ENCODE results near the gene TRAPPC12. TPM values are rescaled to one million over a fixed set of nuclear protein-coding genes. Genes with fewer than 3 reads are reported as not detected.
A peak's percentile ranks its signal among the peaks of the same experiment; 100 is the strongest.

TRAPPC12 gene
- total RNA-seq (100 to 1,000 TPM; 134 to 137 TPM), polyA plus RNA-seq (10 to 100 TPM; 18.0 to 55.5 TPM)

DNA sequence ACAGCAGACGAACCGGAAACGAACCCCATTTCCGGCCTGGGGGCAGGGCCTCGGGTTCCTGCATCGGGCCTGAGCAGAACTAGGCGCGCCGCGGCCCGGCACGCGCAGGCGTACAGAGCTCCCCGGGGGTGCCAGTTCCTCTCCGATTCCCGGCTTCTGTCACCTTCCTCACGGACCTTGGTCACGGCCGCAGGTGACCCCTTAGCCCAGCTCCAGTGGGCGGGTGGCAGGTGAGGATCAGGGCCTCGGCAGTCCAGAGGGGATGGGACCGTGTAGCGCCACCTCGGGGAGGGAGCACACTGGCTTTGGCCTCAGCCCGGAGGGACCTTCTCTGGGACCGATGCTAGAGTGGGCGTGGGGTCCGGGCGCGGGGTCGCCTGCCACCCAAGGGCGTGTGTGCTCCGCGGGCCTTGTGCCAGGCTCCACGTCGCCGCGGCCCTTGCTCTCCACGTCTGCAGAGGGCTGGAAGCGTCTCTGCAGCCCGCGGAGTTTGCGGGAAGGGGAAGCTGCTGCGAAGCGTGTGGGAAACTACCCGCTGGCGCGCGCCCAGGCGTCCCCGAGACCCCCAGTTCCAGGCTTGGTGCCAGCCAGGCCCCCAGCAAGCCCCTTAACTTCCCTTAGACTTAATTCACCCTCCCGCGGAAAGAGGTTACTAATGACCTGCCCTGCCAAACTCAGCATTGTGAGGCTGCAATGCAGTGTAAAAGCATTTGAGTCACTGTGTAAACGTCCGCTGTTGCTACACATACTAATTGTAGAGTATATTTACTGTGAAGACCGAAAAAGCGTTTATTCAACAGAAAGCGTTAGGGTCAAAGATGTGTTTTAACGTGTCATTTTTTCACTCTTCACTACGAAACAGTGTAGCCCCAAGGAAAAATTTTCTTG lies at the start of gene TRAPPC12:
Gene TRAPPC12, plus strand, starts transcription at position 48 of the 888 bp plus-strand sequence. CDS start 7,930 bp downstream, outside the sequence.
- H3K9me3 Mint-ChIP-seq = peaks cover 0 to 3% (median 0%) of the 10 kb centered on the region in 8 donors
- H3K27me3 Mint-ChIP-seq = no peaks in the 10 kb centered on the region
- peaks cover 5 to 29% of the 10 kb centered on the region in 2 donors for H3K36me3 Mint-ChIP-seq
- H3K27ac ChIP-seq (ENCODE audit: low read depth, low read length) = peak within 1 kb of the TSS; percentile 89
- peaks cover 32 to 64% (median 46%) of the 10 kb centered on the region in 4 donors for H3K4me1 Mint-ChIP-seq
- H3K27ac Mint-ChIP-seq = peak within 1 kb of the TSS; percentile 94 to 99 (median 98)
- CTCF ChIA-PET (ENCODE audit: partially characterized antibody) = interaction anchor here (1.3 to 2.4 kb wide), 5 partner anchors 14 to 272 kb away, joined by 4 to 17 read pairs (median 5); no protein-coding TSS in a partner anchor
- H3K4me1 ChIP-seq (ENCODE audit: insufficient read depth, low read length) = peaks cover 40% of the 10 kb centered on the region
- H3K4me3 ChIP-seq (ENCODE audit: low read length in 2 of 2) = peak within 1 kb of the TSS; percentile 88 to 90
- POLR2A ChIA-PET (ENCODE audit: partially characterized antibody) = interaction anchor here (0.6 to 4.1 kb wide), 7 partner anchors 40 to 273 kb away, joined by 3 to 33 read pairs (median 4); partner anchors contain the start of genes ADI1, RNASEH1 and RPS7
- H3K36me3 ChIP-seq (ENCODE audit: insufficient read depth, low read length) = no peaks in the 10 kb centered on the region
- intact Hi-C loops (cut with micrococcal nuclease) = loop anchor here (1.0 to 5.0 kb wide), 3 partner anchors 139 to 272 kb away; partner anchors contain the start of genes ADI1 and RPS7
- DNase-seq = peak; percentile 90 to 93 (median 92)
- H3K27me3 ChIP-seq (ENCODE audit: insufficient read depth, low read length) = no peaks in the 10 kb centered on the region
- no peaks in the 10 kb centered on the region for H3K9me3 ChIP-seq (ENCODE audit: control insufficient read depth in 1 of 2, low read length in 2 of 2)
- peak within 1 kb of the TSS; percentile 92 to 99 (median 95) for H3K4me3 Mint-ChIP-seq

DNA sequence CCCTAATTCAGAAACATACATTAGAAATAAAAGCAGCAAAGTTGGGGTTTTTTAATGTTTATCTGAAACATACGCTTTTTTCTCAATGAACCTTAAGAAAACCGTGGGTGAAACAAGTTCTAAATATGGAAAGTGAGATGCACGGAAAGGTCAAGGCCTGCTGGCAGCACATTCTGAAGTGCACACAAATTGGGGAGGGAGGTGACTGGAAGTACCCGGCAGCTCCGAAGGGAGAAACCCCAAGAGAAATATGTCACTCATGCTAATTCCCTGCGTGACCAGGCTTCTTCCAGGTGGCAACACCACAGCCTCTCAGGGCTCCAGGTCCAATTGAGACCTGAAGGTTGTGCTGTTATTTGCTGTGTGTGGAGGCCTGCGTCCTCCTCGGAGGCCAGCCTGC lies 47.4 kb upstream of the TRAPPC12 start:
- Histone ChIP-seq H3K9me3 (ENCODE audit: control insufficient read depth in 1 of 2, low read length in 2 of 2) (no peaks in the 10 kb centered on the region), H3K4me1 (ENCODE audit: insufficient read depth, low read length) (no peaks in the 10 kb centered on the region), H3K27me3 (ENCODE audit: insufficient read depth, low read length) (no peaks in the 10 kb centered on the region), H3K27ac (ENCODE audit: low read depth, low read length) (no peak overlapping the region), H3K36me3 (ENCODE audit: insufficient read depth, low read length) (peaks cover 30% of the 10 kb centered on the region), H3K4me3 (ENCODE audit: low read length in 2 of 2) (no peak overlapping the region)
- no peak for DNase-seq
- peaks cover 0 to 12% (median 4%) of the 10 kb centered on the region in 4 donors for H3K4me1 Mint-ChIP-seq
- intact Hi-C loops (cut with micrococcal nuclease) = no loop called here
- POLR2A ChIA-PET (ENCODE audit: partially characterized antibody) = no interaction called here
- H3K27me3 Mint-ChIP-seq = no peaks in the 10 kb centered on the region
- H3K9me3 Mint-ChIP-seq = no peaks in the 10 kb centered on the region
- CTCF ChIA-PET (ENCODE audit: partially characterized antibody) = no interaction called here
- H3K27ac Mint-ChIP-seq = peak overlapping the region in 1 of 7 donors; percentile 78
- peaks cover 48 to 50% of the 10 kb centered on the region in 2 donors for H3K36me3 Mint-ChIP-seq
- H3K4me3 Mint-ChIP-seq = no peak overlapping the region

DNA sequence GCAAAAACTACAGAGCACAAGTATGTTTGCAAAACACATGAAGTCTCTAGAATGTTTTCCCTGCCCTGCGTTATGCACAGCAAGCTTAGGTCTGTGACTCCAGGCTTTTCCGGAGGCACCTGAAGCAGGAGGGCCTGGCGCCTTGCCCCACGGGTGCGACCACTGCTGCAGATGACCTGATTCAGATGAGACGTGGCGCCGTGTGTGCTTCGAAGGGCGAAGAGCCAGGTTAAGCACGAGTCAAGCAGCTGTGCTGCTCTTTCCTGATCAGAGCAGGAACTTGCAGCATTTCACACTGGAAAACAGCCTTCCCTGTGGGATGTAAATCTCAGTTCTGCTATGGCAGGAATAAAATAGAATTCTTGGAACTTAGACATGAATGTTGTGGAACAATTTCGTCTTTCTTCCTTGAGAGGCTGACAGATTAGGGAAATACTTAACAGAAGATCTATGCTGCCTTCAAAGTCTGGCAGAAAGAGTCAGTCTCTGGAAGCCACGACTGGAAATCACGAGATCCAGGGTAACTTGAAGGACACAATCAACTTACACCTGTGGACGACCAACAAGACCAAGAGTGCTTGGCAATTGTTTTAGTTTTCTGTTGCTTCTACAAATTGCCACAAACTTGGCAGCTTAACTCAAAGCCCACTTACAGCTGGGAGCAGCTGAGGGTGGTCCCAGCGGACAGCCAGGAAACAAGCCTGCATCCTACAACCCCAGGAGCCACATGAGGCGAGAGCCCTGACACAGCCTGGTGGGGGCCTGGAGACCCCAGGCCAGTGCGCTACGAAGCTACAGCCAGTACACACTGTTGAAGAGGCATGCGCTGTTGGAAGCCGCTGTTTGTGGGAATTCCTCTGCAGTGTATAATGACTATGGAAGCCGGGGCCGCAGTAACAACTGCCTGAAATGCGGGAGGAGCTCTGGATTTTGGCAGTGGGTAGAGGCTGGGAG lies 44.8 kb upstream of the TRAPPC12 start:
- Mint-ChIP-seq H3K27ac (peak overlapping the region in 1 of 7 donors; percentile 23), H3K9me3 (no peaks in the 10 kb centered on the region), H3K4me3 (no peak overlapping the region), H3K36me3 (peaks cover 51 to 59% of the 10 kb centered on the region in 2 donors), H3K27me3 (no peaks in the 10 kb centered on the region), H3K4me1 (peaks cover 0 to 5% (median 2%) of the 10 kb centered on the region in 4 donors)
- no peaks in the 10 kb centered on the region for H3K9me3 ChIP-seq (ENCODE audit: control insufficient read depth in 1 of 2, low read length in 2 of 2)
- H3K27me3 ChIP-seq (ENCODE audit: insufficient read depth, low read length) = no peaks in the 10 kb centered on the region
- ChIA-PET POLR2A (ENCODE audit: partially characterized antibody) (no interaction called here), CTCF (ENCODE audit: partially characterized antibody) (no interaction called here)
- no peak for DNase-seq
- no peaks in the 10 kb centered on the region for H3K4me1 ChIP-seq (ENCODE audit: insufficient read depth, low read length)
- intact Hi-C loops (cut with micrococcal nuclease) = no loop called here
- H3K36me3 ChIP-seq (ENCODE audit: insufficient read depth, low read length) = peaks cover 28% of the 10 kb centered on the region
- no peak overlapping the region for H3K4me3 ChIP-seq (ENCODE audit: low read length in 2 of 2)
- H3K27ac ChIP-seq (ENCODE audit: low read depth, low read length) = no peak overlapping the region

DNA sequence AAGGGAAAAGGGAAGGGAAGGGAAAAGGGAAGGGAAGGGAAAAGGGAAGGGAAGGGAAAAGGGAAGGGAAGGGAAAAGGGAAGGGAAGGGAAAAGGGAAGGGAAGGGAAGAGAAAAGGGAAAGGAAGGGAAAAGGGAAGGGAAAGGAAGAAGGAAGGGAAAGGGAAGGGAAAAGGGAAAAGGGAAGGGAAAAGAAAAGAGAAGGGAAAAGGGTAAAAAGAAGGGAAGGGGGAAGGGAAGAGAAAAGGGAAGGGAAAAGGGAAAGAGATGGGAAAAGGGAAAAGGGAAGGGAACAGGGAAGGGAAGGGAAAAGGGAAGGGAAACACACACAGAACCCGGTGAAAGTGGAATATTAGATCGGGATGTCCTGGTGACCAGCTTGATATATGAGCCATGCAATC lies 42.6 kb upstream of the TRAPPC12 start:
- intact Hi-C loops (cut with micrococcal nuclease) = no loop called here

DNA sequence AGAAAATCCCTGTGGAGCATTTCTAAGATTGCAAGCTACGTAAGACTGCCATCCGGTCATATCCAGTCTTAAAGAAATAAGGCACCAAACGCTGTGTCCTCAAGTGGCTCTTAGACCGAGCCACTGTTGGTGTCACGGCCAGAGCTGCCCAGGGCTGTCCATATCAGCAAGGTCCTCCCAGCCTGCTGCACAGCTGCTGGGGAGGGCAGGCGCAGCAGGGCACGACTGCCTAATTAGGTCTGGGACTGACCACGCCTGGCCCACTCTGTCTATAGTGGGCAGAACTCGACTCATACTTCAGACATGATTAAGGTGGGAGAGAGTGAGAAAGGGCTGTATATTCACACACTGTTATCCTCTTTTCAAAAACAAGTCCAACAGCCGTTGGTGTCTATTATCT lies 41.2 kb upstream of the TRAPPC12 start:
- H3K27me3 ChIP-seq (ENCODE audit: insufficient read depth, low read length) = no peaks in the 10 kb centered on the region
- DNase-seq = no peak
- Mint-ChIP-seq H3K4me3 (no peak overlapping the region), H3K9me3 (no peaks in the 10 kb centered on the region), H3K27ac (no peak overlapping the region), H3K27me3 (no peaks in the 10 kb centered on the region), H3K36me3 (peaks cover 30 to 40% of the 10 kb centered on the region in 2 donors), H3K4me1 (peaks cover 0 to 2% (median 0%) of the 10 kb centered on the region in 4 donors)
- no peak overlapping the region for H3K4me3 ChIP-seq (ENCODE audit: low read length in 2 of 2)
- H3K9me3 ChIP-seq (ENCODE audit: control insufficient read depth in 1 of 2, low read length in 2 of 2) = no peaks in the 10 kb centered on the region
- peaks cover 19% of the 10 kb centered on the region for H3K36me3 ChIP-seq (ENCODE audit: insufficient read depth, low read length)
- H3K4me1 ChIP-seq (ENCODE audit: insufficient read depth, low read length) = no peaks in the 10 kb centered on the region
- ChIA-PET CTCF (ENCODE audit: partially characterized antibody) (no interaction called here), POLR2A (ENCODE audit: partially characterized antibody) (no interaction called here)
- H3K27ac ChIP-seq (ENCODE audit: low read depth, low read length) = no peak overlapping the region
- intact Hi-C loops (cut with micrococcal nuclease) = no loop called here

More for the DNA sequence above, 42.6 kb upstream of the TRAPPC12 start:
- no peak overlapping the region for H3K27ac ChIP-seq (ENCODE audit: low read depth, low read length)
- no peaks in the 10 kb centered on the region for H3K4me1 ChIP-seq (ENCODE audit: insufficient read depth, low read length)
- Mint-ChIP-seq H3K4me1 (no peaks in the 10 kb centered on the region), H3K27ac (no peak overlapping the region), H3K27me3 (no peaks in the 10 kb centered on the region), H3K4me3 (no peak overlapping the region), H3K36me3 (peaks cover 39 to 50% of the 10 kb centered on the region in 2 donors), H3K9me3 (no peaks in the 10 kb centered on the region)
- no peaks in the 10 kb centered on the region for H3K27me3 ChIP-seq (ENCODE audit: insufficient read depth, low read length)
- DNase-seq = no peak
- peaks cover 26% of the 10 kb centered on the region for H3K36me3 ChIP-seq (ENCODE audit: insufficient read depth, low read length)
- H3K9me3 ChIP-seq (ENCODE audit: control insufficient read depth in 1 of 2, low read length in 2 of 2) = no peaks in the 10 kb centered on the region
- ChIA-PET CTCF (ENCODE audit: partially characterized antibody) (interaction anchor here (0.6 kb wide), 1 partner anchor 97 kb away, joined by 3 read pairs; no protein-coding TSS in a partner anchor), POLR2A (ENCODE audit: partially characterized antibody) (no interaction called here)
- H3K4me3 ChIP-seq (ENCODE audit: low read length in 2 of 2) = no peak overlapping the region

DNA sequence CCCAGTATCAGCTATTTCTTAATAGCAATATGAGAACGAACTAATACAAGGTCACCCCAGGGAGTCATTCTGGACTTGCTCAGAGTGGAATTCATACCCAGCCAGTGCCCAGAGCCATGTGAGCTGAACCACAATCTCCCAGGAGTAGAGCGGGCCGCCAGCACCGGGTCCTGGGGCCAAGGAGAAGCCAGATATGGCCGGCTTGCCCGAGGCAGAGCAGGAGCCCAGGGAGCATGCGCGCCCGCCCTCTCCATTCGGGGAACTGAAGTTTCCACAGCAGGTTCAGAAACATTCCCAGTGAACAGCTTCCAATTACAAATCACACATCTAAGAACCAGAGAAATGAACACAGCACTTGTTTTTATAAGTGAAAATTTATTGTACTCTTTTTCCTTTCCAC lies 39.4 kb upstream of the TRAPPC12 start:
- POLR2A ChIA-PET (ENCODE audit: partially characterized antibody) = no interaction called here
- Mint-ChIP-seq H3K4me3 (no peak overlapping the region), H3K27ac (peak overlapping the region in 1 of 7 donors; percentile 57), H3K36me3 (peaks cover 20 to 32% of the 10 kb centered on the region in 2 donors), H3K27me3 (no peaks in the 10 kb centered on the region), H3K9me3 (no peaks in the 10 kb centered on the region), H3K4me1 (peaks cover 0 to 2% (median 0%) of the 10 kb centered on the region in 4 donors)
- Histone ChIP-seq H3K27me3 (ENCODE audit: insufficient read depth, low read length) (no peaks in the 10 kb centered on the region), H3K9me3 (ENCODE audit: control insufficient read depth in 1 of 2, low read length in 2 of 2) (no peaks in the 10 kb centered on the region), H3K4me3 (ENCODE audit: low read length in 2 of 2) (no peak overlapping the region), H3K27ac (ENCODE audit: low read depth, low read length) (no peak overlapping the region), H3K36me3 (ENCODE audit: insufficient read depth, low read length) (peaks cover 5% of the 10 kb centered on the region), H3K4me1 (ENCODE audit: insufficient read depth, low read length) (no peaks in the 10 kb centered on the region)
- intact Hi-C loops (cut with micrococcal nuclease) = no loop called here
- no peak for DNase-seq
- CTCF ChIA-PET (ENCODE audit: partially characterized antibody) = interaction anchor here (0.7 kb wide), 1 partner anchor 1112 kb away, joined by 3 read pairs; no protein-coding TSS in a partner anchor
